Right lobe of liver (tissue), 6 donors: ENCODE results near the gene FCRLB. TPM values are rescaled to one million over a fixed set of nuclear protein-coding genes. Genes with fewer than 3 reads are reported as not detected.
"Not testable (repeated sequence)": the region's sequence is repeated elsewhere in the genome, so short reads cannot be mapped to it uniquely, and the experiment has no call there.

Experiments
- ATAC-seq, 4 donors: fragments of 200-7000 bp; cut with Tn5 transposase; one replicate each; pipeline ENCODE4 v1.9.1; 2020; ENCODE audit warnings: mild to moderate bottlenecking in 4 of 4, moderate library complexity in 4 of 4
- DNase-seq, 3 donors: peaks; one replicate each; pipeline ENCODE4 v3.0.0-alpha.2; 2020
- H3K27ac ChIP-seq, 3 donors: fragments of 200-600 bp; one replicate each; pipeline ENCODE4 v1.8.0; 2022
- H3K27me3 ChIP-seq, 2 donors: fragments of 200-600 bp; one replicate each; pipeline ENCODE4 v1.8.0; 2022
- H3K36me3 ChIP-seq, 4 donors: fragments of 200-600 bp; sonication (generic) in 1 of 4; one replicate each; pipeline versions ENCODE4 v1.5.1 to v1.8.0; 2017 to 2022; ENCODE audit warnings: control low read depth in 1 of 4
- H3K4me1 ChIP-seq, 4 donors: fragments of 200-600 bp; sonication (generic) in 1 of 4; one replicate each; pipeline versions ENCODE4 v1.5.1 to v1.8.0; 2017 to 2022; ENCODE audit warnings: control low read depth in 1 of 4
- H3K4me3 ChIP-seq, 3 donors: fragments of 200-600 bp; one replicate each; pipeline ENCODE4 v1.8.0; 2022
- H3K9me3 ChIP-seq, 4 donors: fragments of 200-600 bp; sonication (generic) in 1 of 4; one replicate each; pipeline versions ENCODE4 v1.5.1 to v1.8.0; 2017 to 2022; ENCODE audit warnings: control low read depth in 1 of 4
- POLR2A ChIP-seq: fragments of 450-650 bp; IDR thresholded peaks from one replicate; pipeline ENCODE4 v1.6.1; 2017; ENCODE audit warnings: antibody characterized with exemption, mild to moderate bottlenecking
- WGBS: methylation state at CpG from one replicate; pipeline ENCODE4 v1.1.6; 2018; ENCODE audit warnings: low coverage, low lambda C conversion rate; ENCODE audit not compliant: insufficient coverage; ENCODE audit errors: missing lambda C conversion rate; 5-methylcytosine and 5-hydroxymethylcytosine counted together
- intact Hi-C, 2 donors: fragments of 100-400 bp; cut with DNase I; formaldehyde crosslinking; loops; one replicate each; pipeline versions ENCODE4 v1.11.2 to v1.14.1; 2022
- total RNA-seq, 6 experiments: library from RNA; depleted of rRNA in 2 of 6; stranded (reverse); fragments of >200 nt in 2 of 6; fragmentation: NEBNext Ultra II Directional in 3 of 6; extraction: Animal tissue kit (Norgen Biotek cat#: 25700) in 3 of 6; gene quantifications; one replicate each; pipeline versions ENCODE4 v1.1.0 to v1.2.4, GENCODE V29; 2016 to 2023
- TF ChIP-seq, protein P1 (sequence below), 4 donors: fragments of 200-600 bp in 3 of 4; fragments of 450-650 bp in 1 of 4; IDR thresholded peaks; one replicate each; pipeline versions ENCODE4 v1.5.1 to v1.8.0; 2016 to 2022; ENCODE audit warnings: antibody characterized with exemption in 4 of 4, mild to moderate bottlenecking in 2 of 4
- donor health status: DM: no; HTN: yes; CAD: no.
- donor health status: DM: no; HTN: no; CAD: no.
- donor health status: DM: no; HTN: no; CAD: no.
- donor health status: DM: no; HTN: yes; CAD: no.
- donor health status: DM: no; HTN: yes; CAD: no.

Gene FCRLB
- total RNA-seq, 6 experiments from 2014 or later: 0.14 to 0.99 (median 0.37) TPM

GRCh38 chr1:161721738-161722343 lies 497 bp downstream of the FCRLB start:
- DNase-seq (no peak), ATAC-seq (peak in 1 of 4 donors; percentile 12)
- intact Hi-C loops: no loop called here
- Histone ChIP-seq H3K27ac (no peak overlapping the region), H3K27me3 (no peaks in the 10 kb centered on the region), H3K4me1 (peaks cover 0 to 9% (median 0%) of the 10 kb centered on the region in 4 donors), H3K9me3 (no peaks in the 10 kb centered on the region), H3K4me3 (no peak overlapping the region), H3K36me3 (no peaks in the 10 kb centered on the region)
- WGBS: 48% methylated on average over 8 of the region's 8 CpGs
- no peak for TF ChIP-seq POLR2A
- TF ChIP-seq, protein P1, sequence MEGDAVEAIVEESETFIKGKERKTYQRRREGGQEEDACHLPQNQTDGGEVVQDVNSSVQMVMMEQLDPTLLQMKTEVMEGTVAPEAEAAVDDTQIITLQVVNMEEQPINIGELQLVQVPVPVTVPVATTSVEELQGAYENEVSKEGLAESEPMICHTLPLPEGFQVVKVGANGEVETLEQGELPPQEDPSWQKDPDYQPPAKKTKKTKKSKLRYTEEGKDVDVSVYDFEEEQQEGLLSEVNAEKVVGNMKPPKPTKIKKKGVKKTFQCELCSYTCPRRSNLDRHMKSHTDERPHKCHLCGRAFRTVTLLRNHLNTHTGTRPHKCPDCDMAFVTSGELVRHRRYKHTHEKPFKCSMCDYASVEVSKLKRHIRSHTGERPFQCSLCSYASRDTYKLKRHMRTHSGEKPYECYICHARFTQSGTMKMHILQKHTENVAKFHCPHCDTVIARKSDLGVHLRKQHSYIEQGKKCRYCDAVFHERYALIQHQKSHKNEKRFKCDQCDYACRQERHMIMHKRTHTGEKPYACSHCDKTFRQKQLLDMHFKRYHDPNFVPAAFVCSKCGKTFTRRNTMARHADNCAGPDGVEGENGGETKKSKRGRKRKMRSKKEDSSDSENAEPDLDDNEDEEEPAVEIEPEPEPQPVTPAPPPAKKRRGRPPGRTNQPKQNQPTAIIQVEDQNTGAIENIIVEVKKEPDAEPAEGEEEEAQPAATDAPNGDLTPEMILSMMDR (IDR thresholded peaks at IDR 0.05): no peak

GRCh38 chr1:161722406-161722805 lies 1.1 kb downstream of the FCRLB start:
- Histone ChIP-seq H3K4me1 (peaks cover 0 to 13% (median 0%) of the 10 kb centered on the region in 4 donors), H3K27me3 (no peaks in the 10 kb centered on the region), H3K27ac (no peak overlapping the region), H3K9me3 (no peaks in the 10 kb centered on the region), H3K36me3 (no peaks in the 10 kb centered on the region), H3K4me3 (no peak overlapping the region)
- ATAC-seq: no peak
- no CpG with 5 or more reads among the region's 1 CpG for WGBS
- TF ChIP-seq POLR2A: no peak
- TF ChIP-seq, protein P1 (IDR thresholded peaks at IDR 0.05): no peak
- no peak for DNase-seq
- intact Hi-C loops: no loop called here

DNA sequence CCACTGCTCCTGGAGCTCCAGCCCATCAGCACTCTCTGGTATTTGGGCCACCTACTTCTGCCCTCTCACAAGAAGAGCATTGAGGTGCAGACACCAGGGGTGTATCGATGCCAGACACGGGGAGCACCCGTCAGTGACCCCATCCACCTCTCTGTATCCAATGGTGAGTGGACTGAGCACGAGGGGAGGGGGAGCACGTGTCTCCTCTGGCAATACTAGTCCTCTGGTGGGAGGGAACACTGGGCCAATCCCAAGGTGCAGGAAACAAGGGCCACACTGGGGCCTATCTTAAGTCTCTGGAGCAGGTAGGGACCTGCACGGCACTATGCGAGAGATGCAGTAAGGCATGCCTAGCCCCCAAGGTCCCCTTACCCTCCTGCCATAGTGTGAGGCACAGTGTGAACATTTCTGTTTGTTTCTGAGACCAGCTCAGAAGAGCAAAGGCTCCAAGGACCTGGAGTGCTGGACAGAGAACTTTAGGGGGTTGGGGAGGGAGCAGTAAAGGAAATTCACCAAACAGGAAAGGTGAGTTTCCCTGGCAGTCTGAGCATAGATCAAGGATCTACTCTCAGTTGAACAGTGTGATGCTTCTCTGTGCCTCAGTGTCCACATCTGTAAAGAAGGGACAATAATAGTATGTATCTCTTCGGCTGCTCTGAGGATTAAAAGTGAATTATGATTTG lies 2.3 kb downstream of the FCRLB start:
- Histone ChIP-seq H3K27ac (no peak overlapping the region), H3K4me3 (no peak overlapping the region), H3K9me3 (no peaks in the 10 kb centered on the region), H3K36me3 (no peaks in the 10 kb centered on the region), H3K4me1 (peaks cover 0 to 13% (median 0%) of the 10 kb centered on the region in 4 donors), H3K27me3 (no peaks in the 10 kb centered on the region)
- no peak for DNase-seq
- ATAC-seq: no peak
- WGBS: 82% methylated on average over 8 of the region's 8 CpGs
- intact Hi-C loops: no loop called here
- no peak for TF ChIP-seq POLR2A
- TF ChIP-seq, protein P1 (IDR thresholded peaks at IDR 0.05): no peak

DNA sequence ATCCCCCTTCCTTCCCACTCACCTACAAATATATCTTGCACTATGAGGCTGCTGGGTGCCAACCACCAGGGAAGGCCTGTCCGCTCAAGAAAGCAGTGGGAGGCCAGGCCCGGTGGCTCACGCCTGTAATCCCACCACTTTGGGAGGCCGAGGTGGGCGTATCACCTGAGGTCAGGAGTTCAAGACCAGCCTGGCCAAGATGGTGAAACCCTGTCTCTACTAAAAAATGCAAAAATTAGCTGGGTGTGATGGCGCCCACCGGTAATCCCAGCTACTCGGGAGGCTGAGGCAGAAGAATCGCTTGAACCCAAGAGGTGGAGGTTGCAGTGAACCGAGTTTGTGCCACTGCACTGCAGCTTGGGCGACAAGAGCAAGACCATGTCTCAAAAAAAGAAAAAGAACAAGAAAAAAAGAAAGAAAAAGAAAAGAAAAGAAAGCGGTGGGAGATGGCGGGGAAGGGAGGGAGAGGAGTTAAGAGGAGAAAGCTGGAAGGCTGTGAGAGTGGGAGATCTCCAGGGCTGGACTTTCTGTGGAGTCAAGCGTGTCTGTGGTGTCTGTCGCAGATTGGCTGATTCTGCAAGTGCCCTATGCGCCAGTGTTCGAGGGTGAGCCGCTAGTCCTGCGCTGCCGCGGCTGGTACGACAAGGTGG lies 4.0 kb downstream of the FCRLB start:
- H3K27me3 ChIP-seq: not testable (repeated sequence)

More for the DNA sequence above, 4.0 kb downstream of the FCRLB start:
- peaks cover 0 to 13% (median 0%) of the 10 kb centered on the region in 4 donors for H3K4me1 ChIP-seq
- H3K27ac ChIP-seq: peak overlapping the region; percentile 55 to 79 (median 66)
- H3K36me3 ChIP-seq, DNase-seq, intact Hi-C loops, H3K9me3 ChIP-seq, ATAC-seq: not testable (repeated sequence)
- WGBS: 60% methylated on average over 9 of the region's 22 CpGs
- peak overlapping the region; percentile 48 to 79 (median 63) for H3K4me3 ChIP-seq
